Gastrocnemius medialis (tissue), 4 donors: ENCODE data around the gene CLSTN3. TPM values are rescaled to one million over a fixed set of nuclear protein-coding genes. Genes with fewer than 3 reads are reported as not detected.

Experiments used
- ATAC-seq, 2 donors: fragments of 150-250 bp; one replicate each; pipeline ENCODE4 v1.9.1; 2016
- DNase-seq, 2 donors: peaks; one replicate each; pipeline ENCODE4 v3.0.0-alpha.2; 2019
- H3K27ac ChIP-seq, 4 donors: fragments of 200-600 bp; sonication (generic); 1 replicate in 1 of 4; 2 replicates in 3 of 4; pipeline ENCODE4 v1.5.1; 2016 to 2018; ENCODE audit warnings: mild to moderate bottlenecking in 2 of 4, moderate library complexity in 1 of 4
- H3K27me3 ChIP-seq, 3 donors: fragments of 200-600 bp; sonication (generic) in 2 of 3; 1 replicate in 1 of 3; 2 replicates in 2 of 3; pipeline versions ENCODE4 v1.5.1 to v1.6.0; 2016 to 2019; ENCODE audit warnings: mild to moderate bottlenecking in 1 of 3, moderate library complexity in 1 of 3
- H3K36me3 ChIP-seq, 2 donors: fragments of 200-600 bp; sonication (generic) in 1 of 2; one replicate each; pipeline ENCODE4 v1.5.1; 2017 to 2018
- H3K4me1 ChIP-seq, 2 donors: fragments of 200-600 bp; sonication (generic) in 1 of 2; one replicate each; pipeline ENCODE4 v1.5.1; 2016 to 2017; ENCODE audit warnings: mild to moderate bottlenecking in 2 of 2
- H3K4me3 ChIP-seq, 4 donors: fragments of 200-600 bp; sonication (generic) in 3 of 4; 1 replicate in 1 of 4; 2 replicates in 3 of 4; pipeline ENCODE4 v1.5.1; 2016 to 2019; ENCODE audit warnings: mild to moderate bottlenecking in 2 of 4
- H3K9me3 ChIP-seq, 3 donors: fragments of 200-600 bp; sonication (generic) in 2 of 3; 1 replicate in 1 of 3; 2 replicates in 2 of 3; pipeline ENCODE4 v1.5.1; 2016 to 2019
- CTCF ChIP-seq, 5 experiments: fragments of 450-650 bp in 3 of 5; fragments of 200-600 bp in 2 of 5; sonication (generic) in 2 of 5; IDR thresholded peaks in 4 of 5; conservative IDR thresholded peaks in 1 of 5; 1 replicate in 4 of 5; 2 replicates in 1 of 5; pipeline ENCODE4 v1.5.1; 2016 to 2019; ENCODE audit warnings: antibody characterized with exemption in 5 of 5, mild to moderate bottlenecking in 3 of 5, moderate library complexity in 3 of 5
- POLR2A ChIP-seq, 2 donors: fragments of 450-650 bp; IDR thresholded peaks; one replicate each; pipeline ENCODE4 v1.6.1; 2017; ENCODE audit warnings: antibody characterized with exemption in 2 of 2, mild to moderate bottlenecking in 2 of 2, moderate library complexity in 2 of 2
- in situ Hi-C, 4 donors: fragments of 200-750 bp; cut with MboI; loops; one replicate each; pipeline versions ENCODE4 v1.15.0 to v1.8.0; 2017; ENCODE audit warnings: low sequenced_read_pairs in 4 of 4
- intact Hi-C: fragments of 100-400 bp; cut with DNase I; formaldehyde crosslinking; loops from one replicate; pipeline ENCODE4 v1.15.1; 2023; ENCODE audit warnings: low total_unique reads
- total RNA-seq, 4 donors: library from RNA; depleted of rRNA; stranded (reverse); fragments of >200 nt; gene quantifications; one replicate each; pipeline versions ENCODE4 v1.1.0 to v1.2.3, GENCODE V29; 2016

CLSTN3 gene
- total RNA-seq, 4 donors from 2014 or later: 1.2 to 3.5 (median 2.4) TPM

GRCh38 chr12:7099290-7099996, 30.7 kb upstream of the CLSTN3 start:
- TF ChIP-seq CTCF (IDR thresholded peaks at IDR 0.05 in 4 of 5, conservative IDR thresholded peaks at IDR 0.05 in 1 of 5) (no peak), POLR2A (IDR thresholded peaks at IDR 0.05) (no peak)
- Histone ChIP-seq H3K4me3 (no peak overlapping the region), H3K4me1 (peaks cover 0 to 10% of the 10 kb centered on the region in 2 donors), H3K9me3 (no peaks in the 10 kb centered on the region), H3K27ac (no peak overlapping the region), H3K27me3 (no peaks in the 10 kb centered on the region), H3K36me3 (peaks cover 0 to 24% of the 10 kb centered on the region in 2 donors)
- intact Hi-C loops: no loop called here
- in situ Hi-C loops: no loop called here
- no peak for DNase-seq
- ATAC-seq: no peak

GRCh38 chr12:7100239-7100638, 29.9 kb upstream of the CLSTN3 start:
- TF ChIP-seq CTCF (IDR thresholded peaks at IDR 0.05 in 4 of 5, conservative IDR thresholded peaks at IDR 0.05 in 1 of 5): no peak
- TF ChIP-seq POLR2A (IDR thresholded peaks at IDR 0.05): no peak
- no peaks in the 10 kb centered on the region for H3K9me3 ChIP-seq
- in situ Hi-C loops: loop anchor here in 2 of 4 donors (25.0 kb wide), 2 partner anchors 163 to 188 kb away; partner anchors contain the start of genes ATN1 (in 1 of the 2), C12orf57 (in 1 of the 2), ENO2 (in 1 of the 2) and LRRC23 (in 1 of the 2)
- H3K4me1 ChIP-seq: peaks cover 0 to 10% of the 10 kb centered on the region in 2 donors
- ATAC-seq (no peak), DNase-seq (no peak)
- no peaks in the 10 kb centered on the region for H3K27me3 ChIP-seq
- H3K27ac ChIP-seq: no peak overlapping the region
- H3K36me3 ChIP-seq: peaks cover 0 to 32% of the 10 kb centered on the region in 2 donors
- intact Hi-C loops: no loop called here
- H3K4me3 ChIP-seq: no peak overlapping the region

GRCh38 chr12:7101047-7101693, 29.0 kb upstream of the CLSTN3 start:
- TF ChIP-seq POLR2A (IDR thresholded peaks at IDR 0.05) (no peak), CTCF (IDR thresholded peaks at IDR 0.05 in 4 of 5, conservative IDR thresholded peaks at IDR 0.05 in 1 of 5) (no peak)
- H3K4me3 ChIP-seq: no peak overlapping the region

GRCh38 chr12:7101694-7102131, 28.5 kb upstream of the CLSTN3 start:
- in situ Hi-C loops: loop anchor here in 2 of 4 donors (25.0 kb wide), 2 partner anchors 164 to 189 kb away; partner anchors contain the start of genes ATN1 (in 1 of the 2), C12orf57 (in 1 of the 2), ENO2 (in 1 of the 2) and LRRC23 (in 1 of the 2)
- DNase-seq: no peak
- Histone ChIP-seq H3K9me3 (peaks cover 0 to 9% (median 2%) of the 10 kb centered on the region in 3 donors), H3K4me3 (no peak overlapping the region), H3K27me3 (no peaks in the 10 kb centered on the region), H3K4me1 (peaks cover 0 to 8% of the 10 kb centered on the region in 2 donors), H3K27ac (peak overlapping the region in 1 of 4 donors; percentile 11), H3K36me3 (peaks cover 0 to 34% of the 10 kb centered on the region in 2 donors)
- ATAC-seq: no peak
- TF ChIP-seq CTCF (IDR thresholded peaks at IDR 0.05 in 4 of 5, conservative IDR thresholded peaks at IDR 0.05 in 1 of 5) (no peak), POLR2A (IDR thresholded peaks at IDR 0.05) (no peak)
- intact Hi-C loops: no loop called here

More at GRCh38 chr12:7101047-7101693, 29.0 kb upstream of the CLSTN3 start:
- Histone ChIP-seq H3K4me1 (peaks cover 0 to 10% of the 10 kb centered on the region in 2 donors), H3K9me3 (peaks cover 0 to 7% (median 2%) of the 10 kb centered on the region in 3 donors), H3K27me3 (no peaks in the 10 kb centered on the region), H3K27ac (peak overlapping the region in 1 of 4 donors; percentile 11), H3K36me3 (peaks cover 0 to 34% of the 10 kb centered on the region in 2 donors)
- in situ Hi-C loops: loop anchor here in 2 of 4 donors (25.0 kb wide), 2 partner anchors 164 to 189 kb away; partner anchors contain the start of genes ATN1 (in 1 of the 2), C12orf57 (in 1 of the 2), ENO2 (in 1 of the 2) and LRRC23 (in 1 of the 2)
- intact Hi-C loops: no loop called here
- ATAC-seq: no peak
- DNase-seq: no peak
